ENCODE data around the gene AKR1D1. TPM values are rescaled to one million over a fixed set of nuclear protein-coding genes. Genes with fewer than 3 reads are reported as not detected.

The AKR1D1 gene
- total and polyA plus RNA-seq, 2 of the 13 experiments (the other 11 are each of a cell fraction or from before 2014, with no cell fraction given), result 6.9 to 37.0 TPM

DNA sequence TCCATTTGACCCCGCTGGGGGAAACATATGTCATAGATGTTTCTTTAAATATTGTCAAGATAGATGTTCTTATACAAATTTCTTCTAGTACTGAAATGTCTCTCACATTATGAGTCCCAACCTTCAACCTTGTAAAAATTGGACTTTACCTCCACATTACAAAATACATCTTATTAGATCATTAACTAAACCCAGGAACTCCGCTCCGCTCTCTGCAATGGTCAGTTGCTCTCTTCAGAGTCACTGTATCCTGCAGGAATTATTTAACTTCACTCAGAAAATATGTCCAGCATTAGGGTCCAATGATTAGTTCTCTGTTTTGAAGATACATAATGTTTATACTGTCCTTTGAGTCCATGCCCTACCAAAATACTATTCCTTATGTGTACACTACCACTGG, 8.5 kb upstream of the AKR1D1 start (continued):
- TF ChIP-seq, protein P1, sequence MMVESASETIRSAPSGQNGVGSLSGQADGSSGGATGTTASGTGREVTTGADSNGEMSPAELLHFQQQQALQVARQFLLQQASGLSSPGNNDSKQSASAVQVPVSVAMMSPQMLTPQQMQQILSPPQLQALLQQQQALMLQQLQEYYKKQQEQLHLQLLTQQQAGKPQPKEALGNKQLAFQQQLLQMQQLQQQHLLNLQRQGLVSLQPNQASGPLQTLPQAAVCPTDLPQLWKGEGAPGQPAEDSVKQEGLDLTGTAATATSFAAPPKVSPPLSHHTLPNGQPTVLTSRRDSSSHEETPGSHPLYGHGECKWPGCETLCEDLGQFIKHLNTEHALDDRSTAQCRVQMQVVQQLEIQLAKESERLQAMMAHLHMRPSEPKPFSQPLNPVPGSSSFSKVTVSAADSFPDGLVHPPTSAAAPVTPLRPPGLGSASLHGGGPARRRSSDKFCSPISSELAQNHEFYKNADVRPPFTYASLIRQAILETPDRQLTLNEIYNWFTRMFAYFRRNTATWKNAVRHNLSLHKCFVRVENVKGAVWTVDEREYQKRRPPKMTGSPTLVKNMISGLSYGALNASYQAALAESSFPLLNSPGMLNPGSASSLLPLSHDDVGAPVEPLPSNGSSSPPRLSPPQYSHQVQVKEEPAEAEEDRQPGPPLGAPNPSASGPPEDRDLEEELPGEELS (CRISPR knock-in tag; IDR thresholded peaks at IDR 0.05), result 0 out of 2 replicates have a peak, but pooled peaks have one; percentile 15
- TF ChIP-seq, protein P2, sequence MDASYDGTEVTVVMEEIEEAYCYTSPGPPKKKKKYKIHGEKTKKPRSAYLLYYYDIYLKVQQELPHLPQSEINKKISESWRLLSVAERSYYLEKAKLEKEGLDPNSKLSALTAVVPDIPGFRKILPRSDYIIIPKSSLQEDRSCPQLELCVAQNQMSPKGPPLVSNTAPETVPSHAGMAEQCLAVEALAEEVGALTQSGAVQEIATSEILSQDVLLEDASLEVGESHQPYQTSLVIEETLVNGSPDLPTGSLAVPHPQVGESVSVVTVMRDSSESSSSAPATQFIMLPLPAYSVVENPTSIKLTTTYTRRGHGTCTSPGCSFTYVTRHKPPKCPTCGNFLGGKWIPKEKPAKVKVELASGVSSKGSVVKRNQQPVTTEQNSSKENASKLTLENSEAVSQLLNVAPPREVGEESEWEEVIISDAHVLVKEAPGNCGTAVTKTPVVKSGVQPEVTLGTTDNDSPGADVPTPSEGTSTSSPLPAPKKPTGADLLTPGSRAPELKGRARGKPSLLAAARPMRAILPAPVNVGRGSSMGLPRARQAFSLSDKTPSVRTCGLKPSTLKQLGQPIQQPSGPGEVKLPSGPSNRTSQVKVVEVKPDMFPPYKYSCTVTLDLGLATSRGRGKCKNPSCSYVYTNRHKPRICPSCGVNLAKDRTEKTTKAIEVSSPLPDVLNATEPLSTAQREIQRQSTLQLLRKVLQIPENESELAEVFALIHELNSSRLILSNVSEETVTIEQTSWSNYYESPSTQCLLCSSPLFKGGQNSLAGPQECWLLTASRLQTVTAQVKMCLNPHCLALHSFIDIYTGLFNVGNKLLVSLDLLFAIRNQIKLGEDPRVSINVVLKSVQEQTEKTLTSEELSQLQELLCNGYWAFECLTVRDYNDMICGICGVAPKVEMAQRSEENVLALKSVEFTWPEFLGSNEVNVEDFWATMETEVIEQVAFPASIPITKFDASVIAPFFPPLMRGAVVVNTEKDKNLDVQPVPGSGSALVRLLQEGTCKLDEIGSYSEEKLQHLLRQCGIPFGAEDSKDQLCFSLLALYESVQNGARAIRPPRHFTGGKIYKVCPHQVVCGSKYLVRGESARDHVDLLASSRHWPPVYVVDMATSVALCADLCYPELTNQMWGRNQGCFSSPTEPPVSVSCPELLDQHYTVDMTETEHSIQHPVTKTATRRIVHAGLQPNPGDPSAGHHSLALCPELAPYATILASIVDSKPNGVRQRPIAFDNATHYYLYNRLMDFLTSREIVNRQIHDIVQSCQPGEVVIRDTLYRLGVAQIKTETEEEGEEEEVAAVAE (CRISPR knock-in tag; IDR thresholded peaks at IDR 0.05; ENCODE audit: borderline replicate concordance), result no peak
- TF ChIP-seq MTERF4 (CRISPR knock-in tag; IDR thresholded peaks at IDR 0.05) (no peak), HNF4G (IDR thresholded peaks at IDR 0.05; ENCODE audit: borderline replicate concordance, low read depth, low read length) (peak; percentile 73; the same call in 1 of the 2 replicates), HNF4G (CRISPR knock-in tag; IDR thresholded peaks at IDR 0.05; ENCODE audit: borderline replicate concordance, low read depth) (no peak), ZNF564 (CRISPR knock-in tag; IDR thresholded peaks at IDR 0.05) (no peak), FOXP1 (IDR thresholded peaks at IDR 0.05) (no peak), FOXP1 (CRISPR knock-in tag; IDR thresholded peaks at IDR 0.05) (peak; percentile 5; the same call in 1 of the 2 replicates), AHDC1 (CRISPR knock-in tag; IDR thresholded peaks at IDR 0.05; ENCODE audit: borderline replicate concordance) (peak; percentile 39; the same call in 1 of the 2 replicates), PHF21A (CRISPR knock-in tag; IDR thresholded peaks at IDR 0.05) (no peak), RAD51 (IDR thresholded peaks at IDR 0.05; ENCODE audit: borderline replicate concordance) (no peak), WIZ (CRISPR knock-in tag; IDR thresholded peaks at IDR 0.05) (no peak), NR2F6 (IDR thresholded peaks at IDR 0.05) (no peak), NR2F6 (CRISPR knock-in tag; IDR thresholded peaks at IDR 0.05) (peak; percentile 38; the same call in 1 of the 2 replicates), ONECUT2 (CRISPR knock-in tag; IDR thresholded peaks at IDR 0.05) (no peak), ZNF503 (CRISPR knock-in tag; IDR thresholded peaks at IDR 0.05) (no peak), DNMT1 (CRISPR knock-in tag; IDR thresholded peaks at IDR 0.05) (no peak)

Measured in HepG2 (cell line).